Stimulated activated CD4-positive, alpha-beta T cell treated with anti-CD3 and anti-CD28 coated beads, Interleukin-15, amount 100 ng/mL, for 48 hours (primary cell): Measurements from ENCODE around the gene BTK.

Experiments
- DNase-seq, 2 donors: peaks; one replicate each; pipeline ENCODE4 v3.0.0-alpha.2; 2020; ENCODE audit warnings: low read depth in 2 of 2

BTK gene

DNA sequence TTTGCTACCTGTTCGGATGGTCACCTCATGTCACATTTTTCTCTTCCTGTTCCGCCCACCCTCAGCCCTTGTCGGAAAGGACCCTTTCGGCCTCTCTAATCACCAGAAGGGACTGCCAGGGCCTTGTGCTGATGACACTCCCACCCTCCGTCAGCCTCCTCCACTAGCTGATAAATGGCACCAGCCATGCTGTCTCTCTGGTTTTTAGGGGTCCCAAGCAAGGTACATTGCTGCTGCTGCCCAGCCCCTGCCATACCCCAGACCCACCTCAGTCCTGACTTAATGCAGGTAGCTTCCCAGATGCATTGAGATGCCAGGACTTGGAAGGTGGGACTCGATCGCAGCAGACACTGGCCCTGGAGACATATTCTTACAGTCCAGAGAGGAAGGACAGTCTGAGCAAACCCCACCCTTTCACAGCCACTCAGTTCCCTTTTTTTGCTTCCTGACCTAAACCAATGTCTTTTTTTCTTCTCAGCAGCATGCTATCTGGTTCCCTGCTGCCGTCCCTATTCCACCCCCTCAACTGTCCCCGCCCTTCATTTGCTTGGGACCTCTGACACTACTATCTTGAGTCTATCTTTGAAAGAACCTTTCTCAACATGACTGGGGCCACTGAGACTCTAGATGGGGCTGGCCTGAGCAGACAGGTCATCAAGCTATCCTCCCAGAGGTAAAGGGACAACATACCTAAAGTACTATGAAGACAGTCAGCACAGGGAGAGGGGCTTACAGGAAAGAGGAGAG is at the start of gene BTK:
BTK (minus strand) TSS at position 397 of the 747 bp plus-strand sequence. CDS start 10,907 bp downstream, outside the sequence.
- no peak for DNase-seq

DNA sequence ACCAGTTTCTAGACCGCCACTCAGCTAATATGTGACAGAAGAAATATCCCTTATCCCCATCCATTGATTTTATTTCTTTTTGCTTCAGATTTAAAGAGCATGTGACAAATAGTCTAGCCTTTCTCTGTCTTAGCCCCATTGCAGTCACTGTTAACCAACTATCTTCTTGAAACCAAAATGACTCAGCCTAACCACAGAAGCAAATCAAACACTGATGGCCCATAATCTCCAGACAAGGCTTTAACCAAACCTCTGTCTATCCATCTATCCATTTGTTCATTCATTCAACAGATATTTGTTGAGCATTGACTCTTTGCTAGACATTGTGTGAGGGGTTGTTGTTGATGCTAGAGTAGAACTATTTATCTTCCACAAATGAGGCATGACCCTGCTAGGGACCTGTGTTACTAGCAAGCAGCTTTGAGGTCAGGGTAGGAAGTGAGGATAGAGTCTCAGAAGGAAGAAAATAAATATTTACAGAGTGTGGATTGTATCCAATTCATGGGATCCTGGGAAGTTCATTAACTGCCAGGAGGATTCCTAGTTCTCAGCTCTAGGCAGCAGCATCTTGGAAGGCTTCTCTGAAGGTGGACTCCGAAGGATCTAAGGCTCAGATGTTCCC is 44.6 kb upstream of the BTK start:
- no peak for DNase-seq

DNA sequence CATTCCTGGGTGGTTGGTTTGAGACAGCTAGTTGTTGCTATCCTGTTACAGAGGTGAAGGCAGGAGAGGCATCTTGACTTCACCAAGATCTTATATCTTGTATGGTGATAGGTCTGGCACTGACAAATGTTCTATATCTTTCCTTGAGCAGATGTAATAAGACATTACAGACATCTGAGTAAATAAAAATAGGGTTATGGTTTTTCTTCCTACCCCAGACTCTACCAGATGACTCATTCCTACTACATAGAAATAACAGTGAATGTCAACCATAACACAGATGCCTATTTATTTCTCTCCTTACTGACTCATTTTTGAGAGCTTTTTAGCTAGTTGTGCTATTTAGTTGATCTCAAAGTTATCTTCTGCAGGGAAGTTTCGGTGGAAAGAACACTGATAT is 43.9 kb upstream of the BTK start:
- DNase-seq, result no peak

DNA sequence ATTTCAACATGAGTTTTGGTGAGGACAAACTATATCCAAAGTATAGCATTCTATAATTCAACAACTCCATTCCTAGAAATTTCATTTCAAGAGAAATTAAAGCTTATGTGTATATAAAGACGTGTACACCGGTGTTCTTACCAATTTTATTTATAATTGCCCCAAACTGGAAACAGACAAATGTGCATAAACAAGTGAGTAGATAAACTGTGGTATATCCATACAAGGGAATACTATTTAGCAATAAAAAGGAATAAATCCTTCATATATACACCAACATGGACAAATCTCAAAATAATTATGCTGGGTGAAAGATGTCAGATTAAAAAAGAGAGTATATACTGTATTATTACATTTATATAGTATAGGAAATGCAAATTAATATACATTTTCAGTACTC is 42.0 kb upstream of the BTK start:
- no peak for DNase-seq

DNA sequence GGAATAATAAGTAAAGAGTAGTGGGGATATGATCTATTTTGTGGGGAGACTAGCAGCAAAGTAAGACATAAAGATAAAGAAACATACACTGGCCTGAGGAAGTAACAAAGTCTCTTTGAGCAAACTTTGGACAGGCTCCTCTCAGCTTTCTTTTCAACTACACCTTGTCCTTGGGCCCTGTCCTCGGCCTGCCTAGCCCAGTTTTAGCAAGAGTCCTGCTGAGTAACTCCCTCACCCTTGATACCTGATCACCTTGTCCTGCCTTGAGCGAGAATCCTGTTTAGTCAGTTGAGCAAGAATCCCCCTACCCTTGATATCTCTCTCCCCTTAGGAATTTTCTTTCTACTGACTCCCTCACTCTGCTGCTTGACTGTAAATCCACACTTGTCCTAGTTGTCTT is 33.5 kb upstream of the BTK start:
- no peak for DNase-seq

DNA sequence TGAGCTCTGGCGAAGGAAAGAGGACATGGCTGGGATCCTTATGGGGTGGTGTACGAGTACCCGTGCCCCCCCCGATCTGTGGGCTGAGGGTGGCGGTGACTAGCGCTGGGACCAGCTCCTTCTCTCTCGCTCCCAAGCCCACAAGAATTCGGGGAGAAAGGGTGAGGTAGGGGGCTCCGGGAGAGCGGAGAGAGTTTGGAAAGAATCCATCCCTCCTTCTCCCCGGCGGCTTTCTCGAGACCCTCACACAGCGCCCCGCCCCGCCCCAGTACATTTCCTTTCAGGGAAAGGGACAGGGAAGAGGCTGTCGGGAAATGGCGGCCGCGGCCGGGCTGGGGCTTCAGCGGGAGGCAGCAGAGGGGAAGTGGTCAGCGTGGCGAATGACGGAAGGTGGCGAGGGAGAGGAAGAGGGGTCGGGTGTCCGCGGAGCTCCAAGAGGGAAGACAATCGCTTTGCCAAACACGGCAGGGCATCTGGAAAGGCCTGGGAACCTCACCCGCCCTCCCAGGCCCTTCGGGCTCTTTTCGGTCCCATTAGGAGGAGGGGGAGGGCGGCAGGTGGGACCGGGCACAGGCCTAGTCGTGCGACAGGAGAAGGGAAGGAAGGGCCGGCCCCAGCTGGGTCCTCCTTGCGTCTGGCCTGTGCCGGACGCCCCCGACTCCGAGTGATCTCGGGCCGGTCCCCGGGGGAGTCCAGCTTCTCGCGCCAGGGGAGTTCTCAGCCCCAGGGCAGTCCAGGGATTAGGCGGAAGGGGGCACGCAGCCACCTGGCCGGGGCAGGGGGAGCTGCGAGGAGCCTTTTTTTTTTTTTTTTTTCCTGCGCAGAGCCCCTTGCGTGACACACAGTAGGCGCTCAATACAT is 32.2 kb upstream of the BTK start:
- peak in 1 of 2 donors; percentile 14 for DNase-seq

DNA sequence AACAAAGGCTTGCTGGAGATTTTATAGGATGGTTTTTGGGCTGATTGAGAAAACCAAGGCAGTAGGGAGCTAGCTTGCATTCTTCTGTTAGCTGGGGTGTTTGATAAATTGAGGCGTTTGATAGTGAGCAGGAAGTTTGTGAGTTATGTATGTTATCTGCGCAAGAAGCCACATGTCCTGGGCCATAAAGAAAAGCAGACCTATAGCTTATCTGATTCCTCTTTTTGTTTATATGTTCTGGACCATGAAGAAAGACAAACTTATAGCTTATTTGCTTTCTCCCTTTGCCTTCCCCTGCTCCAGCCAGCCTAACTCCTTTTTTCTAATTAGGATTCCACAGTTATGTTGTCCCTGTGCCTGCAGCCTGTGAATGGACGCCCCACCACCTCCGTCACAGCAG is 31.2 kb upstream of the BTK start:
- no peak for DNase-seq

DNA sequence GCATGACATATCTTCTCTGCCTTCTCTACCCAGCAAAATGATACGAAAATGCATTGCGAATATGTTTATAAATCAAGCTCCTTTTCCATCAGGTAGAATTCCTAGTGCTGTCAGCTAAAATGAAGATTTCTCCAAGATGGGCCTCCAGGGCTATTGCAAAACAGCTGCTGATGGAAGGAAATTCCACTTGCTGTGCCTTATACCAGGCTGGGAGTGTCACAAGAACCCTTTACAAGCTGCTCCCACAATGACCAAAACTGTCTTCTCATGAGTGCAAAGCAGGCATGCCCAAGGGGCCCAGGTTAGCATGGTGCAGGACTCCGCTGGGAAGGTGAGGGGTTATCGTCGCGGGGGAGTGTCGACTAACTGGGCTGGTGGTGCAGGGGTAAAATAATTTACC is 30.7 kb upstream of the BTK start:
- DNase-seq, result no peak

DNA sequence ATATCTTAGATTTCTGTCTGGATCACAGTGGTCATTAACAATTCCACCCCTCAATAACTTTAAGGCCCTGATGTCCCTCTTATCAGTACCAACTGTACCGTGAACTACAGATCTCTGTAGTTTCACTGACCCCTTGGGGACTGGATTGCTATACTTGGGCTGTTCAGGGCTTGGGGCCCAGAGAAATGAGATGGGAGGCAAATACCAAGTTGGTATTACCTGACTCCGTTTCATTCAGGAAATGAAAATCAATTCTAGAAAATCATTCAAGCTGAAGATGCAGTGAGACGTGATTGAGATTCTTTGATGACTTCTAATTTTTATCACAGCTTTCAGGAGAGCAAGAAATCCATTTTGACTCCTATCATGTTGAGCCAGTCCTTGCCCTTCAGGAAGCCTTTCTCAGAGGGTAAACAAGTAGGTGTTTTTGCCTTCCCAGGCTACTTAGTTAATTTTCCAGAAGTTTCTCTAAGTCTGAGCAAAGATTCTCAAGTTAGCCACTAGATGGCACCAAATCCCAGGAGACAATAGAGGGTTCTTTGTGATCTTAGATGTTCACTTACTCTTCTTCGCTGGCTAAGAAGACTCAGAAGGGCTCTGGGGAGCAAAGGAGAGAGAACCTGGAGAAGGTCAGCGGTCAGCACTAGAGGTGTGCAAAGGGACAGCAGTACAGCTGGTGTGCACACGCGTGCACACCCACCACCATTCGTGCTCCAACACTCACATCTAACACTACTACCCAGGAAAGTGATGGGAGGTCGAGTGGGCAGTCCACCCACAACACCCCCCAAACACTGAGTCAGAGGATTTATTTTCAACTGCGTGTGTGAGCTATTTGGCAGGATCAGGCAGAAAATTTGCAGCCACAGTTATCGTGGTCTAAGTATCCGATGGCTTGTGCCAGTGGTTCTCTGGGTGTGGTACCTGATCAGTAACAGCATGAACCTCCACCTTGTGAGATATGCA is 29.5 kb upstream of the BTK start:
- peak in 1 of 2 donors; percentile 7 for DNase-seq

DNA sequence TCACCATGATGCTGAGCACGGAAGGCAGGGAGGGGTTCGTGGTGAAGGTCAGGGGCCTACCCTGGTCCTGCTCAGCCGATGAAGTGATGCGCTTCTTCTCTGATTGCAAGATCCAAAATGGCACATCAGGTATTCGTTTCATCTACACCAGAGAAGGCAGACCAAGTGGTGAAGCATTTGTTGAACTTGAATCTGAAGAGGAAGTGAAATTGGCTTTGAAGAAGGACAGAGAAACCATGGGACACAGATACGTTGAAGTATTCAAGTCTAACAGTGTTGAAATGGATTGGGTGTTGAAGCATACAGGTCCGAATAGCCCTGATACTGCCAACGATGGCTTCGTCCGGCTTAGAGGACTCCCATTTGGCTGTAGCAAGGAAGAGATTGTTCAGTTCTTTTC is 26.0 kb upstream of the BTK start:
- no peak for DNase-seq

DNA sequence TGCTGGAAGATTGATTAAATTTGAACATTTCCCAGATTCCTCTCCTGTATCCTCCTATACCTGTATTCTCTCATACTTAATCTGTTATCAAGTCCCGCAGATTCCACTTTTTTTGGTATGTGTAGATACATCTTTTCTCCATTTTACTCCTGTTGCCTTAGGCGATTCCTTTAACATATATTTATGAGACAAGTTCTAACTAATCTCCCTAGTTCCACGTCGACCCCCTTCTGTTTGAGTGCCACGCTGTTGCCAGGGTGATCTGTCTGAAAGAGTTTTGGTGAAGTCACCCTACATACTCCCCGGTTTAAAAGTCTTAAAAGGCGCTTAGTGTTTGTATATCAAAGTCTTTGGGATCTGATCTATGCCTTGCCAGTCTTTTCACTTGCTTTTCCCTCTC is 24.5 kb upstream of the BTK start:
- DNase-seq, result no peak

DNA sequence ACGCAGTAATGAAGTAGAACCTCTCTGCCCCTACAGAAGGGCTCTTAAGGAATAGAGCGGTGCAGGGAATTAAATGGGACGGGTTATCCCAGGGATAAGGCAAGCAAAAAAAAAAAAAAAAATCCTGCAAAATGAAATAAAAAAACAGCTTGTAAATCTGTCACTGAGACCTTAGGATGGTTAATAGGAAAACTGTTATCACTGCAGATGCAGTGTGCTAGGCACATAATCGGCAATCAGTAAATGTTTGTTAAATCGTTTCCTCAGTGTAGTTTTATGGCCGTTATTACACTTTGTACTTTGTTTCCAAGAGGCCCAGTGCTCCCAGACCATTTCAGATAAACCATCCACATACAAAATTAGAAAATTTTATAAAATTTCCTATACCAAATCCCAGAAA is 23.1 kb upstream of the BTK start:
- DNase-seq, result no peak

DNA sequence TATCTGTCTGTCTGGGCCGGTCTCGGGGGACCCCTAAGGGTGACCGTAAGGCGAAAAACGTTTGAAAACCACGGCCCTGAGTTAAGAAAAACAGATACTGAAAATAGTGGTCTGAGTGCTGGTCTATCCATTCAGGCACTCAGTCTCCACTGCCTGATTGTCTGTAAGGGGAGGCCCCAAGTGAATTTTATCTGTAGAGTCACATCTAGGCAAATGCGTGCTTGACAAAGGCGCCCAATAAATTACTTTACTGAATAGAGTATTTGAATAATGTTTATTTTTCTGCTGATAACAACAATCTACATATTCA is 22.5 kb upstream of the BTK start:
- no peak for DNase-seq

DNA sequence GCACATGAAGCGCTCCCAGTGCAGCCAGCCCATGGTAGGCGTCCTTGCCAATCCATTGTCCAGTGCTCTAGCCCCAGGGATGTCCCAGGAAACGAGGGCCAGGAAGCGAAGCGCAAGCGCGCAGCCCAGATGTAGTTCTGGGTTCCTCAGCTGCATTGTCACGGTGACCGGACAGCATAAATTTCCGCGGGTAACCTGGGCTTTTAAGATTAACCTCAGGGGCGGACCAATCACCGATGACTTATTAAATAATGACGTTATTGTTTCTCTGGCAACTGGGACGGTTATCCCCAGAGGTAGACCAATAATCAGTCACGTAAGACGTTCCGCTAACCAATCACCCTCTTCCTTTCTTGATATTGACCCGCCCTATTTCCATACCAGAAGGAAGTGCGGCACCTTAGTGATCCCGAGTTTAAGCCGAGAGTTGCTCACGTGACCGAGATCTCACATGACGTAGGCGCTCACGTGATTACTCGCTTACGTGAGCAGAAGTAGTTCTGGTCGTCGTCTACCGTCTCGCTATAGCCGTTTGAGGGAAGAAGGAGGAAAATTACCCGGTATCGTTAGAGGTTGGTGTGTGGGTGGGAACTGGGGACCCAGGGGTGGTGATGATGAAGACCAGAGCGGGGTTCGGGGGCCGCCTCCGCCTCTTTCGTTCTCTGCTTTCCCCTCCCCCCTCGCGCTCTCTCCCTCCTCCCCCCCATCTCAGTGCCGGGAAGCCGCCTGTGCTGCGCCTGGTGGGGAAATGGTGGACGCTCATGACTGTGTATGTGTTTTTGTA is 21.9 kb upstream of the BTK start, which contains the start of the genes GLA and HNRNPH2:
GLA (minus strand) TSS at position 178 of the 784 bp plus-strand sequence; CDS start at position 156, 22 bp downstream.
HNRNPH2 (plus strand) TSS at position 475 of the 784 bp plus-strand sequence. CDS start 3,767 bp downstream, outside the sequence.
- DNase-seq, result peak; percentile 76 to 81

DNA sequence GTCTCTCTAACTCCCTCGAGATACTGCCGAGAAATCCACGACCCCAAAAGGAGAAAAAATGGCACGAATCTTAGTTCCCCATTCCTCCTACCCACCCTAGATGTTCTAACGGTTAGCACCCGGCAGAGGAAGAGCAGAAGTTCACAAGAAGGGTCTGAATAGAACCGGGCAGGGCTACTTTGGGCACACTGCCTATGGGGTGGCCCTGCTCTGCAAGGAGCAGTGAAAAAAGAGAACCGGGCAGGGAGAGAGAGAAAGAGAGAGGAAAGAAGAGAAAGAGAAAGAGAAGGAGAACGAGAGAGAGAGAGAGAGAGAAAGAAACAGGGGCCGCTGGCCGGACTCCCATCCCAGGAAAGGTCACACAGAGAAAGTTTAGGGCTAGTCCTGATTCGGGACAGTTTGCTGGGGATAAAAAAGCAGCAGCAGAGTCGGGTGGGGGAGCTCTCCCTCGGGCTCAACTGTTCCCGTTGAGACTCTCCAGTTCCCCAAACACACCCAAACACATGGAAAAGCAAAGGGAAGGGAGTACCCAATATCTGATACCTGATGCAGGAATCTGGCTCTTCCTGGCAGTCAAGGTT is 21.3 kb upstream of the BTK start:
- no peak for DNase-seq

DNA sequence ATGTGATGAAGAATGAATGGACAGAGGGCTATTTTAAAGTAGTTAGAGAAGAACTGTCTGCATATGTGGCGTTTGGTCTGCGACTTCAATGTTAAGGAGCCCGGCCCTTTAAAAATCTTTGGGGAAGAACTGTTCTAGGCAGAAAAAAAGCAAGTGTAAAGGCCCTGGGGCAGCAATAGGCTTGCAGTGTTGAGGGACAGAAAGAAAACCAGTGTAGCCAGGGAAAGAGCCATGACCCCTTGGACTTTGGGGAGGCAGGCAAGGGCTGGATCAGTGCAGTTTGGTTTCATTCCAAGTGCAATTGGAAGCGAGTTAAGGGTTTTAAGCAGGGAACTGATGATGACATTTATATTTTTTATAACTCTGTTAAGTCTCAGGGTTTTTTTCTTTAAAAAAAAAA is 13.8 kb upstream of the BTK start:
- no peak for DNase-seq

DNA sequence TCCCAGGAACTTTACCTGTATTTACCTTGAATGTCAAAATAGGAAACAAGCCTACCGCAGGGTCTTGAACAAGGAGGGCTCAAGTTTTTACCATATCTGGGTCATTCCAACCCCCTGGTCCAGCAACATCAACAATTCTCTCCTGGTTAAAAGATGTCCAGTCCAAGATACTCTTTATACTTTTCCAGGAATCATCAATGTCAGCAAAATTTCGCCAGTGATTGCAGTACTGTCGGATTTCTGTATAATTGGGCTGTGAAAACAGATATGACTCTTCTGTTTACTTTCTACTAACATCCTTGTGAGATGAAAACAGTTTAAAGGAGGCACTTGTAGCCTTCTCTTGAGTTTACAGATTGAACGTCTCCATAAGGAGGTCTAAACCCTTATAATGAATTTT is 12.7 kb upstream of the BTK start:
- no peak for DNase-seq

DNA sequence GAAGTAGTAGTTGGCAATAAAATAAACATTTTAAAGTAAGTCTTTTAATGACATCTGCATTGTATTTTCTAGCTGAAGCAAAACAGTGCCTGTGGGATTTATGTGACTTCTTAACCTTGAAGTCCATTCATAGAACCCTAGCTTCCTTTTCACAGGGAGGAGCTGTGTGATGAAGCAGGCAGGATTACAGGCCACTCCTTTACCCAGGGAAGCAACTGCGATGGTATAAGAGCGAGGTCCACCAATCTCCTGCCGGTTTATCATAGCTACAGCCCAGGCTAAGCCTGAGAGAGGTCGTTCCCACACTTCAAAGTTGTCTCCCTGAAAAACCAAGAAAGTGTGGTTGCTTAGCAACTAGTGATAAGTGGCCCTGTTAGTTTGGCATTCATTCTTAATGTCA is 11.8 kb upstream of the BTK start:
- no peak for DNase-seq

DNA sequence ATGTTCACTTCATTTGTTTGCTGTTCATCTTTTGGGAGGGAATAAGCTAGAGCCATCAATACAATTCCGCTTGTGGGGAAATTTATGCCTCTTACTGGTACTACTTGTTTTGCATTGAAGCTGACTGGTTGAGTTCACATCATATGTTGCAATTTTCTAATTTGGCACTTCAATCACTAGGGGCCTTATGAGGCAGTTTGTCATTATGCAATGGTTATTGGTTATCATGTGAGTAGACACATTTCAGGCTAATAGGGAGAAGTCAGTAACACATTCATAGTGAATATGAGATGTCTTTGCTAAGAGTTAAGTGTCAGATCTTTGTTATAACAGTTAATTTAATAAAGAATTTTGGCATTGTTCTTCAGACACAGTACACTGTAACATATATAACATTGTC is 9.8 kb upstream of the BTK start:
- DNase-seq, result no peak

DNA sequence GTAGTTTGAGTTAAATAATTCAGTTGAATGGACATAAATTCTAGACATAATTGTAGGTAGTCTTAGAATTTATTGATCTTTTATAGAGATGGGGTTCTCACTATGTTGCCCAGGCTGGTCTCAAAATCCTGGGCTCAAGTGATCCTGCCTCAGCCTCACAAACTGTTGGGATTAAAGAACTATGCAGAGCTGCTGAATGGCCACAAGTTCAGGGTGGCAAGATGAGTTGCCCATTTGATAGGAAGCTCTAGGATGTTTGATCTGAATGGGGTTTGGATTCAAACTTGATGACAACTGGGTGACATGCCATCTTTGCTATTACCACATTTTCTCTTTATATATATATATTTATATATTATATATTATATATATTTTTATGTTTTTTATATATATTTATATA is 8.4 kb upstream of the BTK start:
- DNase-seq, result no peak
